Lung (tissue), 12 donors: ENCODE data around the gene MIPEP. TPM values are rescaled to one million over a fixed set of nuclear protein-coding genes. Genes with fewer than 3 reads are reported as not detected.
A peak's percentile ranks its signal among the peaks of the same experiment; 100 is the strongest.

ENCODE experiments used
- ATAC-seq: fragments of 200-7000 bp; cut with Tn5 transposase; one replicate; pipeline ENCODE4 v1.9.1; 2020; ENCODE audit warnings: moderate number of reproducible peaks; ENCODE audit not compliant: insufficient read depth, low FRiP score
- DNase-seq, 3 donors: peaks; one replicate each; pipeline ENCODE4 v3.0.0-alpha.2; 2013 to 2017
- H3K27ac ChIP-seq, 2 donors: one replicate each; pipeline ENCODE4 v1.5.1; 2013; ENCODE audit warnings: mild to moderate bottlenecking in 2 of 2, moderate library complexity in 2 of 2, control low read depth in 1 of 2, inconsistent platforms in 1 of 2, low read depth in 1 of 2, low read length in 1 of 2
- H3K27me3 ChIP-seq, 3 donors: one replicate each; pipeline ENCODE4 v1.5.1; 2013; ENCODE audit warnings: low read length in 2 of 3; ENCODE audit not compliant: control insufficient read depth in 3 of 3, insufficient read depth in 3 of 3
- H3K36me3 ChIP-seq, 4 donors: one replicate each; pipeline ENCODE4 v1.5.1; 2013; ENCODE audit warnings: low read length in 4 of 4, mild to moderate bottlenecking in 1 of 4, moderate library complexity in 1 of 4; ENCODE audit not compliant: control insufficient read depth in 4 of 4, insufficient read depth in 4 of 4
- H3K4me1 ChIP-seq, 5 donors: one replicate each; pipeline ENCODE4 v1.5.1; 2013; ENCODE audit warnings: low read length in 5 of 5, mild to moderate bottlenecking in 2 of 5, moderate library complexity in 1 of 5; ENCODE audit not compliant: control insufficient read depth in 5 of 5, insufficient read depth in 5 of 5
- H3K4me3 ChIP-seq: one replicate; pipeline ENCODE4 v1.5.1; 2013; ENCODE audit warnings: mild to moderate bottlenecking, control low read depth, moderate library complexity
- H3K9ac ChIP-seq, 2 donors: one replicate each; pipeline ENCODE4 v1.5.1; 2013; ENCODE audit warnings: low read length in 2 of 2, control low read depth in 1 of 2; ENCODE audit not compliant: insufficient read depth in 1 of 2
- H3K9me3 ChIP-seq, 4 donors: one replicate each; pipeline ENCODE4 v1.5.1; 2013; ENCODE audit warnings: low read length in 3 of 4, mild to moderate bottlenecking in 1 of 4, moderate library complexity in 1 of 4; ENCODE audit not compliant: control insufficient read depth in 4 of 4, insufficient read depth in 3 of 4
- CTCF ChIP-seq: IDR thresholded peaks from 2 replicates; pipeline ENCODE4 v1.5.1; 2012; ENCODE audit warnings: mild to moderate bottlenecking; ENCODE audit errors: control extremely low read depth, extremely low read depth
- WGBS, 2 donors: extraction: QIAGEN DNeasy Blood & Tissue Kit; methylation state at CpG; one replicate each; pipeline ENCODE4 v1.1.7; 2013; 5-methylcytosine and 5-hydroxymethylcytosine counted together
- polyA plus RNA-seq, 2 donors: library from polyadenylated mRNA; stranded (reverse); fragments of 200-250 nt; gene quantifications; one replicate each; pipeline ENCODE4 v1.2.1, GENCODE V29; 2013
- total RNA-seq, 2 donors: library from RNA; depleted of rRNA in 1 of 2; stranded (reverse); fragments of >200 nt in 1 of 2; gene quantifications; one replicate each; pipeline ENCODE4 v1.2.1, GENCODE V29; 2014 to 2021
- donor health status: control.
- donor health status: control.
- donor health status: Bipolar disorder and iron deficiency.
- donor health status: healthy.
- donor health status: DM: yes; HTN: yes; CAD: no.

The MIPEP gene
- total and polyA plus RNA-seq, 4 donors: 12.9 to 35.1 (median 25.3) TPM

GRCh38 chr13:23776698-23777574, 112.3 kb downstream of the MIPEP start:
- ATAC-seq (no peak), DNase-seq (no peak)
- Histone ChIP-seq H3K36me3 (no peaks in the 10 kb centered on the region), H3K27ac (no peak overlapping the region), H3K4me1 (peaks cover 0 to 44% (median 14%) of the 10 kb centered on the region in 5 donors), H3K9me3 (no peaks in the 10 kb centered on the region), H3K9ac (peak overlapping the region in 1 of 2 donors; percentile 38), H3K4me3 (no peak overlapping the region), H3K27me3 (no peaks in the 10 kb centered on the region)
- no peak for TF ChIP-seq CTCF
- WGBS, 2 donors: 57 to 71% methylated on average over 3 of the region's 3 CpGs

GRCh38 chr13:23772717-23773116, 116.5 kb downstream of the MIPEP start:
- Histone ChIP-seq H3K27ac (no peak overlapping the region), H3K36me3 (no peaks in the 10 kb centered on the region), H3K9ac (no peak overlapping the region), H3K27me3 (no peaks in the 10 kb centered on the region), H3K9me3 (no peaks in the 10 kb centered on the region), H3K4me1 (peaks cover 0 to 45% (median 14%) of the 10 kb centered on the region in 5 donors), H3K4me3 (no peak overlapping the region)
- 42 to 49% methylated on average over 2 of the region's 2 CpGs for WGBS, 2 donors
- DNase-seq: peak in 1 of 3 donors; percentile 27
- no peak for ATAC-seq
- no peak for TF ChIP-seq CTCF

- Histone ChIP-seq H3K9ac (no peak overlapping the region), H3K27ac (no peak overlapping the region), H3K9me3 (no peaks in the 10 kb centered on the region), H3K27me3 (no peaks in the 10 kb centered on the region), H3K36me3 (no peaks in the 10 kb centered on the region), H3K4me1 (peaks cover 0 to 39% (median 11%) of the 10 kb centered on the region in 5 donors), H3K4me3 (no peak overlapping the region)
- WGBS, 2 donors: 80 to 81% methylated on average over 4 of the region's 4 CpGs
- no peak for TF ChIP-seq CTCF
- no peak for ATAC-seq
- DNase-seq: peak in 1 of 3 donors; percentile 54
These were observed 117.2 kb downstream of the MIPEP start for GRCh38 chr13:23771956-23772355.
